IMR-90 (cell line): ENCODE measurements around the gene NACC2. TPM values are rescaled to one million over a fixed set of nuclear protein-coding genes. Genes with fewer than 3 reads are reported as not detected.

Experiments
- ATAC-seq: fragments of 200-7000 bp; cut with Tn5 transposase; 2 replicates; pipeline ENCODE4 v1.9.1; 2020; ENCODE audit warnings: low read depth, mild to moderate bottlenecking, moderate library complexity
- BruUV-seq: library from RNA; stranded (reverse); fragments of 400-500 nt; replicated peaks from 2 replicates; lab custom pipeline; 2021; lab: Mats Ljungman, UMichigan
- CTCF ChIA-PET: fragments of 300-600 bp; formaldehyde crosslinking; extraction: SDS; loops from one replicate; lab custom pipeline; 2021; ENCODE audit warnings: antibody characterized with exemption; lab: Yijun Ruan, JAX
- POLR2A ChIA-PET: fragments of 300-600 bp; sonication (Branson Sonifier 250); formaldehyde crosslinking; loops from one replicate; lab custom pipeline; 2022; ENCODE audit warnings: antibody characterized with exemption; ENCODE audit not compliant: unreplicated experiment; lab: Charles Lee
- DNase-seq: peaks from one replicate; pipeline ENCODE4 v3.0.0; 2013
- H2AFZ ChIP-seq: replicated peaks from 2 replicates; pipeline ENCODE3; 2013; ENCODE audit warnings: low read length, mild to moderate bottlenecking; ENCODE audit not compliant: poor library complexity
- H2AK5ac ChIP-seq: 2 replicates; pipeline ENCODE4 v1.6.1; 2013; ENCODE audit warnings: low read depth, low read length, inconsistent platforms
- H2AK9ac ChIP-seq: replicated peaks from 2 replicates; pipeline ENCODE3; 2013; ENCODE audit warnings: mild to moderate bottlenecking, low read depth, low read length, moderate library complexity; ENCODE audit not compliant: poor library complexity
- H2BK120ac ChIP-seq: 2 replicates; pipeline ENCODE4 v1.6.1; 2013; ENCODE audit warnings: low read depth, low read length, inconsistent platforms
- H2BK15ac ChIP-seq: 3 replicates; pipeline ENCODE4 v1.6.1; 2013; ENCODE audit warnings: low read depth, low read length, inconsistent platforms
- H2BK20ac ChIP-seq: 2 replicates; pipeline ENCODE4 v1.6.1; 2013; ENCODE audit warnings: low read depth, mild to moderate bottlenecking, inconsistent platforms, low read length, moderate library complexity
- H2BK5ac ChIP-seq: 2 replicates; pipeline ENCODE4 v1.6.1; 2013; ENCODE audit warnings: mild to moderate bottlenecking, low read depth, low read length, inconsistent platforms; ENCODE audit not compliant: poor library complexity, severe bottlenecking
- H3K14ac ChIP-seq: replicated peaks from 2 replicates; pipeline ENCODE4 v1.6.1; 2013; ENCODE audit warnings: low read depth, low read length, inconsistent platforms
- H3K18ac ChIP-seq: 2 replicates; pipeline ENCODE4 v1.6.1; 2013; ENCODE audit warnings: low read depth, low read length, control low read depth
- H3K23ac ChIP-seq: 2 replicates; pipeline ENCODE4 v1.6.1; 2013; ENCODE audit warnings: low read depth, low read length, inconsistent platforms
- H3K27ac ChIP-seq: 2 replicates; pipeline ENCODE4 v1.5.1; 2013; ENCODE audit warnings: mild to moderate bottlenecking, control low read depth, low read length; ENCODE audit not compliant: insufficient read depth
- H3K27me3 ChIP-seq: 2 replicates; pipeline ENCODE4 v1.6.1; 2013; ENCODE audit warnings: low read length; ENCODE audit not compliant: control insufficient read depth, insufficient read depth
- H3K36me3 ChIP-seq: 2 replicates; pipeline ENCODE4 v1.6.1; 2013; ENCODE audit warnings: low read length, mixed read lengths; ENCODE audit not compliant: control insufficient read depth, insufficient read depth
- H3K4ac ChIP-seq: 2 replicates; pipeline ENCODE4 v1.6.1; 2013; ENCODE audit warnings: low read depth, low read length, inconsistent platforms
- H3K4me1 ChIP-seq: 2 replicates; pipeline ENCODE4 v1.6.1; 2013; ENCODE audit warnings: low read length, mixed read lengths; ENCODE audit not compliant: control insufficient read depth, insufficient read depth
- H3K4me2 ChIP-seq: 2 replicates; pipeline ENCODE4 v1.6.1; 2013; ENCODE audit warnings: low read depth, mild to moderate bottlenecking, control low read depth, low read length, moderate library complexity
- H3K4me3 ChIP-seq: 2 replicates; pipeline ENCODE4 v1.5.1; 2013; ENCODE audit warnings: low read depth, mild to moderate bottlenecking, control low read depth, low read length, moderate library complexity; ENCODE audit not compliant: insufficient read depth
- H3K56ac ChIP-seq: 2 replicates; pipeline ENCODE4 v1.6.1; 2013; ENCODE audit warnings: low read length, inconsistent platforms; ENCODE audit not compliant: insufficient read depth; ENCODE audit errors: extremely low read depth
- H3K79me1 ChIP-seq, 2 experiments: 2 replicates each; pipeline ENCODE4 v1.6.1; 2013; ENCODE audit warnings: low read length in 2 of 2, inconsistent platforms in 1 of 2, low read depth in 1 of 2
- H3K9ac ChIP-seq: 2 replicates; pipeline ENCODE4 v1.6.1; 2013; ENCODE audit warnings: low read depth, low read length, control low read depth
- H3K9me1 ChIP-seq: 2 replicates; pipeline ENCODE4 v1.6.1; 2013; ENCODE audit warnings: low read length, inconsistent platforms; ENCODE audit not compliant: insufficient read depth
- H3K9me3 ChIP-seq: 2 replicates; pipeline ENCODE4 v1.6.1; 2013; ENCODE audit warnings: low read length; ENCODE audit not compliant: control insufficient read depth, insufficient read depth
- H4K20me1 ChIP-seq: 2 replicates; pipeline ENCODE4 v1.6.1; 2013; ENCODE audit warnings: low read length, inconsistent platforms; ENCODE audit not compliant: insufficient read depth
- H4K5ac ChIP-seq: 2 replicates; pipeline ENCODE4 v1.6.1; 2013; ENCODE audit warnings: mild to moderate bottlenecking, low read depth, low read length, control low read depth
- H4K8ac ChIP-seq, 2 experiments: 2 replicates each; pipeline ENCODE4 v1.6.1; 2013; ENCODE audit warnings: low read depth in 2 of 2, low read length in 2 of 2, control low read depth in 1 of 2, inconsistent platforms in 1 of 2
- H4K91ac ChIP-seq: 2 replicates; pipeline ENCODE4 v1.6.1; 2013; ENCODE audit warnings: low read depth, low read length, inconsistent platforms; ENCODE audit not compliant: insufficient read depth
- CEBPB ChIP-seq: IDR thresholded peaks from 2 replicates; pipeline ENCODE4 v1.6.1; 2012; ENCODE audit warnings: low read depth, low read length, improper control_type of control experiment
- CHD1 ChIP-seq: IDR thresholded peaks from 2 replicates; pipeline ENCODE4 v1.6.1; 2012; ENCODE audit warnings: low read depth, low read length, improper control_type of control experiment
- CTCF ChIP-seq: conservative IDR thresholded peaks from 2 replicates; pipeline ENCODE4 v1.5.1; 2012; ENCODE audit warnings: mild to moderate bottlenecking, low read depth, low read length, improper control_type of control experiment
- ELK1 ChIP-seq: fragments of 150-350 bp; IDR thresholded peaks from 2 replicates; pipeline ENCODE4 v1.6.1; 2016; ENCODE audit warnings: low read depth, mild to moderate bottlenecking, low read length, moderate library complexity, borderline replicate concordance
- FOS ChIP-seq: fragments of 150-350 bp; IDR thresholded peaks from 2 replicates; pipeline ENCODE4 v1.6.1; 2016; ENCODE audit warnings: low read depth, low read length
- MAFK ChIP-seq: IDR thresholded peaks from 2 replicates; pipeline ENCODE4 v1.6.1; 2012; ENCODE audit warnings: low read depth, low read length, improper control_type of control experiment
- MAZ ChIP-seq: IDR thresholded peaks from 2 replicates; pipeline ENCODE4 v1.6.1; 2012; ENCODE audit warnings: low read depth, mild to moderate bottlenecking, low read length, improper control_type of control experiment, moderate library complexity, borderline replicate concordance
- MXI1 ChIP-seq: IDR thresholded peaks from 2 replicates; pipeline ENCODE4 v1.6.1; 2012; ENCODE audit warnings: low read depth, mild to moderate bottlenecking, low read length, moderate library complexity, borderline replicate concordance
- POLR2A ChIP-seq: IDR thresholded peaks from 2 replicates; pipeline ENCODE4 v1.6.1; 2012; ENCODE audit warnings: mild to moderate bottlenecking, low read depth, low read length
- RAD21 ChIP-seq: IDR thresholded peaks from 2 replicates; pipeline ENCODE4 v1.6.1; 2012; ENCODE audit warnings: low read length, improper control_type of control experiment
- RCOR1 ChIP-seq: IDR thresholded peaks from 2 replicates; pipeline ENCODE4 v1.6.1; 2012; ENCODE audit warnings: mild to moderate bottlenecking, low read length, improper control_type of control experiment; ENCODE audit not compliant: insufficient replicate concordance
- RFX5 ChIP-seq: IDR thresholded peaks from 2 replicates; pipeline ENCODE4 v1.8.0; 2012; ENCODE audit warnings: low read depth, mild to moderate bottlenecking, low read length, moderate library complexity
- SMC3 ChIP-seq: fragments of 150-350 bp; IDR thresholded peaks from 2 replicates; pipeline ENCODE4 v1.6.1; 2016; ENCODE audit warnings: low read depth, mild to moderate bottlenecking, antibody characterized with exemption, low read length, moderate library complexity
- USF2 ChIP-seq: fragments of 150-350 bp; IDR thresholded peaks from 2 replicates; pipeline ENCODE4 v1.6.1; 2017; ENCODE audit warnings: mild to moderate bottlenecking, antibody characterized with exemption, low read length, low read depth
- WGBS, 2 experiments: methylation state at CpG; one replicate each; pipeline versions ENCODE4 v1.1.5 to v1.1.7; 2013; ENCODE audit warnings: missing lambda C conversion rate in 2 of 2; ENCODE audit not compliant: insufficient read length in 1 of 2; ENCODE audit errors: extremely low coverage in 2 of 2; 5-methylcytosine and 5-hydroxymethylcytosine counted together
- dilution Hi-C: fragments of 300-500 bp; cut with HindIII; formaldehyde crosslinking; loops from one replicate; pipeline ENCODE4 v1.14.3; 2018; ENCODE audit warnings: low sequenced_read_pairs; ENCODE audit not compliant: unreplicated experiment
- in situ Hi-C: fragments of 300-500 bp; cut with MboI; formaldehyde crosslinking; loops from 3 replicates; pipeline ENCODE4 v1.14.3; 2019; ENCODE audit warnings: low sequenced_read_pairs, inconsistent platforms, mixed read lengths
- intact Hi-C: fragments of 100-400 bp; cut with micrococcal nuclease; formaldehyde crosslinking; loops from 2 replicates; pipeline ENCODE4 v1.10.0; 2022
- polyA plus RNA-seq, 3 experiments: library from polyadenylated mRNA; depleted of rRNA; stranded (reverse); fragments of >200 nt; gene quantifications; 2 replicates each; pipeline ENCODE4 v1.2.3, GENCODE V29; 2012; ENCODE audit warnings: low replicate concordance in 1 of 3
- total RNA-seq: library from RNA; depleted of rRNA; stranded (reverse); fragments of >200 nt; gene quantifications from 2 replicates; pipeline ENCODE4 v1.2.3, GENCODE V29; 2012

The NACC2 gene
- total and polyA plus RNA-seq, 2 of the 4 experiments (the other 2 are of a cell fraction): 7.9 to 19.0 TPM

DNA sequence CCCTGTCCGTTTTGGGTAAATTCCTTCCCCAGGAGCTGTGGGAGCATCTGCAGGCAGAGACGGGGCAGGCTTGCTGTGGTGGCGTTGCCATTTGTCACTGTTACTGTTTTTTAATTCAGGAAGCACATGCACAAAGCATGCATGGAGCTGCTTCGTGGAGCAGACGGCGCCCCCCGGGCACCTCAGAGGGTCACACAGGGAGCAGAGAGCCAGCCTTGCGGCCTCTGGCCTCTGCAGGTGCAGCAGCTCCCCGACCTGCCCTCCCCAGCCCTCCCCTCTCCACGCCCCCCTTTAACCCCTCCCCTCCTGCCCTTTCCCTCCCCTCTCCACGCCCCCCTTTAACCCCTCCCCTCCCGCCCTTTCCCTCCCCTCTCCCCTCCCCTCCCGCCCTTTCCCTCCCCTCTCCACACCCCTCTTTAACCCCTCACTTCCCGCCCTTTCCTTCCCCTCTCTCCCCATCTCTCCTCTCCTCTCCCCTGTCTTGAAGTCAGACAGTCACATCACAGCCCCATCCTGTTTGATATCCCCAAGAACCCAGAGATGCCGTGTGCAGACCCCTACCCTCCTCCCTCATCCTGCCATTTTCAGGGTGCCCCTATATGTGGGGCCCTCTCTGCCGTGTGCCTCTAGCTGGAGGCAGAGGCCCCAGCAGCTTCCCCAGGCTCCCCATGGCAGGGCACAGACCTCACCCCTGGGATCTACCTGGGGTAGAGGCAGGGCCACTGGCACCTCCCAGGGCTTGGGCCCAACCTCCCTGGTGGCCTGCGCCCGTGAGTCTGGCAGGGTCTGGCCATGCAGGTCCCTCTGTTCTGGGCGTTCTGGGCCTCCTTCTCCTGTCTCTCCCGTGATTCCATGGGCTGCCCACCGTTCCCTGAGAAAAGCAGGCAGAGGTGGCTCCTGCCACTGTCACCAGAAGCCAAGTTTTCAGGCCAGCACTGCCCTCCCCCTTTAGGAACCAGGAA, 104.3 kb downstream of the NACC2 start:
- TF ChIP-seq SMC3 (no peak), CTCF (no peak), MAZ (no peak), RCOR1 (no peak), USF2 (no peak), RAD21 (no peak), MXI1 (no peak), MAFK (no peak), CEBPB (no peak), RFX5 (no peak), POLR2A (no peak), FOS (no peak), CHD1 (no peak), ELK1 (no peak)
- DNase-seq (peak; percentile 47), ATAC-seq (no peak)
- no peak overlapping the region for H3K56ac ChIP-seq
- intact Hi-C loops: no loop called here
- no peak overlapping the region; the same call in 1 of the 2 replicates for H3K18ac ChIP-seq
- H4K20me1 ChIP-seq: no peaks in the 10 kb centered on the region
- no peak overlapping the region for H2BK15ac ChIP-seq
- peaks cover 21% of the 10 kb centered on the region for H3K4me1 ChIP-seq
- H3K9me3 ChIP-seq: no peaks in the 10 kb centered on the region
- H2AK9ac ChIP-seq: peak overlapping the region; percentile 3
- no peak overlapping the region for H3K9ac ChIP-seq
- peak overlapping the region; percentile 67 for H2AK5ac ChIP-seq
- WGBS, 2 experiments: 69 to 93% methylated on average over 2 to 5 of the region's 21 CpGs
- H3K23ac ChIP-seq: no peak overlapping the region
- POLR2A ChIA-PET: no interaction called here
- H3K36me3 ChIP-seq: no peaks in the 10 kb centered on the region
- 0 out of 4 replicates have a peak, but pooled peaks cover 0 to 3% of the 10 kb centered on the region in 2 experiments for H3K79me1 ChIP-seq
- no peak overlapping the region for H4K8ac ChIP-seq
- dilution Hi-C loops: no loop called here
- H3K27me3 ChIP-seq: no peaks in the 10 kb centered on the region
- 0 out of 2 replicates have a peak overlapping the region, but pooled peaks have one; percentile 27 for H3K4ac ChIP-seq
- H3K4me3 ChIP-seq: no peak overlapping the region
- H2AFZ ChIP-seq: peak overlapping the region; percentile 36
- H2BK120ac ChIP-seq: 0 out of 2 replicates have a peak overlapping the region, but pooled peaks have one; percentile 32
- no TSS peak for BruUV-seq
- no peak overlapping the region; the same call in 1 of the 2 replicates for H4K5ac ChIP-seq
- H2BK5ac ChIP-seq: no peak overlapping the region
- in situ Hi-C loops: no loop called here
- H2BK20ac ChIP-seq: no peak overlapping the region
- H3K9me1 ChIP-seq: no peaks in the 10 kb centered on the region
- no peak overlapping the region for H3K27ac ChIP-seq
- H3K14ac ChIP-seq: no peak overlapping the region
- H4K91ac ChIP-seq: no peak overlapping the region; the same call in none of the 2 replicates
- CTCF ChIA-PET: no interaction called here
- H3K4me2 ChIP-seq: no peak overlapping the region
